NOMO-1 treated with DMSO at 0.1 percent for 48 hours (cell line): ENCODE data around the gene MED31.
"Not testable (repeated sequence)": the region's sequence is repeated elsewhere in the genome, so short reads cannot be mapped to it uniquely, and the experiment has no call there.

Experiments used
- DNase-seq: peaks from one replicate; lab custom pipeline; 2025; ENCODE audit not compliant: unreplicated experiment; lab: John Stamatoyannopoulos, UW

The MED31 gene

GRCh38 chr17:6655732-6656361 is 4.4 kb upstream of the MED31 start:
- not testable (repeated sequence) for DNase-seq

GRCh38 chr17:6654841-6655731 is 3.7 kb upstream of the MED31 start:
- no peak for DNase-seq

GRCh38 chr17:6651919-6652452 is 581 bp upstream of the MED31 start:
- DNase-seq: peak; percentile 23

- no peak for DNase-seq
Measured at GRCh38 chr17:6648181-6648580, 3.2 kb downstream of the MED31 start.

GRCh38 chr17:6643451-6644125 is 7.8 kb downstream of the MED31 start:
- DNase-seq: no peak

GRCh38 chr17:6642592-6642991 is 8.8 kb downstream of the MED31 start:
- DNase-seq: no peak

GRCh38 chr17:6641247-6641863 is 10.1 kb downstream of the MED31 start:
- DNase-seq: peak; percentile 28

- peak; percentile 86 for DNase-seq
Measured at GRCh38 chr17:6640536-6641246, 10.7 kb downstream of the MED31 start, which contains the start of the genes KIAA0753 and TXNDC17. TSS of gene KIAA0753 (minus strand) at chr17:6640711. CDS start at chr17:6635103, 5,608 bp downstream. TSS of gene TXNDC17 (plus strand) at chr17:6641060. CDS start at chr17:6641083, 23 bp downstream.

- DNase-seq: peak; percentile 21
Measured at GRCh38 chr17:6639586-6640535, 11.5 kb downstream of the MED31 start.

GRCh38 chr17:6639014-6639585 is 12.3 kb downstream of the MED31 start:
- DNase-seq: no peak

- no peak for DNase-seq
Measured at GRCh38 chr17:6638046-6638908, 13.1 kb downstream of the MED31 start.

GRCh38 chr17:6637458-6637840 is 14.0 kb downstream of the MED31 start:
- no peak for DNase-seq

- DNase-seq: no peak
Measured at GRCh38 chr17:6636616-6637457, 14.6 kb downstream of the MED31 start.

GRCh38 chr17:6636105-6636504 is 15.3 kb downstream of the MED31 start:
- DNase-seq: no peak

- no peak for DNase-seq
Measured at GRCh38 chr17:6633263-6633662, 18.1 kb downstream of the MED31 start.

GRCh38 chr17:6632530-6632929 is 18.9 kb downstream of the MED31 start:
- no peak for DNase-seq

- no peak for DNase-seq
Measured at GRCh38 chr17:6630390-6630789, 21.0 kb downstream of the MED31 start.
